Panc1 (cell line): ENCODE measurements around the gene WDFY3.

Experiments used
- POLR2AphosphoS5 ChIP-seq: IDR thresholded peaks from 2 replicates; pipeline ENCODE4 v1.6.1; 2012; ENCODE audit warnings: mild to moderate bottlenecking, low read depth, low read length, moderate library complexity
- SIN3A ChIP-seq: IDR thresholded peaks from 2 replicates; pipeline ENCODE4 v1.6.1; 2012; ENCODE audit warnings: low read depth, mild to moderate bottlenecking, low read length, moderate library complexity, borderline replicate concordance; ENCODE audit not compliant: insufficient read depth
- TF ChIP-seq, protein P1 (sequence below): fragments of 450-650 bp; IDR thresholded peaks from 2 replicates; pipeline ENCODE4 v1.5.1; 2017; ENCODE audit warnings: mild to moderate bottlenecking
- TF ChIP-seq, protein P2 (sequence below), 2 experiments: IDR thresholded peaks; 2 replicates each; pipeline ENCODE4 v1.6.1; 2011 to 2012; ENCODE audit warnings: low read depth in 2 of 2, control low read depth in 1 of 2, low read length in 1 of 2, mild to moderate bottlenecking in 1 of 2, moderate library complexity in 1 of 2; ENCODE audit not compliant: insufficient read depth in 1 of 2

GRCh38 chr4:84957514-84958420 is 8.7 kb downstream of the WDFY3 start:
- TF ChIP-seq, protein P1, sequence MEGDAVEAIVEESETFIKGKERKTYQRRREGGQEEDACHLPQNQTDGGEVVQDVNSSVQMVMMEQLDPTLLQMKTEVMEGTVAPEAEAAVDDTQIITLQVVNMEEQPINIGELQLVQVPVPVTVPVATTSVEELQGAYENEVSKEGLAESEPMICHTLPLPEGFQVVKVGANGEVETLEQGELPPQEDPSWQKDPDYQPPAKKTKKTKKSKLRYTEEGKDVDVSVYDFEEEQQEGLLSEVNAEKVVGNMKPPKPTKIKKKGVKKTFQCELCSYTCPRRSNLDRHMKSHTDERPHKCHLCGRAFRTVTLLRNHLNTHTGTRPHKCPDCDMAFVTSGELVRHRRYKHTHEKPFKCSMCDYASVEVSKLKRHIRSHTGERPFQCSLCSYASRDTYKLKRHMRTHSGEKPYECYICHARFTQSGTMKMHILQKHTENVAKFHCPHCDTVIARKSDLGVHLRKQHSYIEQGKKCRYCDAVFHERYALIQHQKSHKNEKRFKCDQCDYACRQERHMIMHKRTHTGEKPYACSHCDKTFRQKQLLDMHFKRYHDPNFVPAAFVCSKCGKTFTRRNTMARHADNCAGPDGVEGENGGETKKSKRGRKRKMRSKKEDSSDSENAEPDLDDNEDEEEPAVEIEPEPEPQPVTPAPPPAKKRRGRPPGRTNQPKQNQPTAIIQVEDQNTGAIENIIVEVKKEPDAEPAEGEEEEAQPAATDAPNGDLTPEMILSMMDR: no peak
- TF ChIP-seq POLR2AphosphoS5: no peak
- TF ChIP-seq, protein P2, sequence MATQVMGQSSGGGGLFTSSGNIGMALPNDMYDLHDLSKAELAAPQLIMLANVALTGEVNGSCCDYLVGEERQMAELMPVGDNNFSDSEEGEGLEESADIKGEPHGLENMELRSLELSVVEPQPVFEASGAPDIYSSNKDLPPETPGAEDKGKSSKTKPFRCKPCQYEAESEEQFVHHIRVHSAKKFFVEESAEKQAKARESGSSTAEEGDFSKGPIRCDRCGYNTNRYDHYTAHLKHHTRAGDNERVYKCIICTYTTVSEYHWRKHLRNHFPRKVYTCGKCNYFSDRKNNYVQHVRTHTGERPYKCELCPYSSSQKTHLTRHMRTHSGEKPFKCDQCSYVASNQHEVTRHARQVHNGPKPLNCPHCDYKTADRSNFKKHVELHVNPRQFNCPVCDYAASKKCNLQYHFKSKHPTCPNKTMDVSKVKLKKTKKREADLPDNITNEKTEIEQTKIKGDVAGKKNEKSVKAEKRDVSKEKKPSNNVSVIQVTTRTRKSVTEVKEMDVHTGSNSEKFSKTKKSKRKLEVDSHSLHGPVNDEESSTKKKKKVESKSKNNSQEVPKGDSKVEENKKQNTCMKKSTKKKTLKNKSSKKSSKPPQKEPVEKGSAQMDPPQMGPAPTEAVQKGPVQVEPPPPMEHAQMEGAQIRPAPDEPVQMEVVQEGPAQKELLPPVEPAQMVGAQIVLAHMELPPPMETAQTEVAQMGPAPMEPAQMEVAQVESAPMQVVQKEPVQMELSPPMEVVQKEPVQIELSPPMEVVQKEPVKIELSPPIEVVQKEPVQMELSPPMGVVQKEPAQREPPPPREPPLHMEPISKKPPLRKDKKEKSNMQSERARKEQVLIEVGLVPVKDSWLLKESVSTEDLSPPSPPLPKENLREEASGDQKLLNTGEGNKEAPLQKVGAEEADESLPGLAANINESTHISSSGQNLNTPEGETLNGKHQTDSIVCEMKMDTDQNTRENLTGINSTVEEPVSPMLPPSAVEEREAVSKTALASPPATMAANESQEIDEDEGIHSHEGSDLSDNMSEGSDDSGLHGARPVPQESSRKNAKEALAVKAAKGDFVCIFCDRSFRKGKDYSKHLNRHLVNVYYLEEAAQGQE (IDR thresholded peaks at IDR 0.05; ENCODE audit: insufficient read depth in 1 of 2, low read depth in 2 of 2, low read length in 1 of 2): no peak
- TF ChIP-seq SIN3A: no peak
